GM23338 (cell line): Measurements from ENCODE around the gene FAM9C.

Source experiments
- EZH2 ChIP-seq: fragments of 200-600 bp; sonication (generic); IDR thresholded peaks from one replicate; pipeline ENCODE4 v1.8.0; 2017; ENCODE audit warnings: antibody characterized with exemption, mild to moderate bottlenecking, low read depth; ENCODE audit not compliant: unreplicated experiment
- JUNB ChIP-seq: IDR thresholded peaks from one replicate; pipeline ENCODE4 v1.6.1; 2016; ENCODE audit warnings: antibody characterized with exemption; ENCODE audit not compliant: unreplicated experiment
- POLR2AphosphoS5 ChIP-seq: IDR thresholded peaks from 2 replicates; pipeline ENCODE4 v1.6.1; 2016; ENCODE audit warnings: antibody characterized with exemption, low read depth
- ZNF114 ChIP-seq: fragments of 250-450 bp; sonication (Bioruptor Pico); IDR thresholded peaks from 2 replicates; pipeline ENCODE4 v1.5.0; 2020; ENCODE audit warnings: mild to moderate bottlenecking, moderate library complexity
- TF ChIP-seq, protein P1 (sequence below), 2 experiments: fragments of 200-600 bp in 1 of 2; sonication (generic) in 1 of 2; conservative IDR thresholded peaks; 2 replicates each; pipeline versions ENCODE4 v1.5.1 to v1.6.1; 2016 to 2017; ENCODE audit warnings: antibody characterized with exemption in 2 of 2, low read depth in 2 of 2, mild to moderate bottlenecking in 2 of 2, moderate library complexity in 1 of 2
- TF ChIP-seq, protein P2 (sequence below): IDR thresholded peaks from one replicate; pipeline ENCODE4 v1.6.1; 2018; ENCODE audit warnings: antibody characterized with exemption; ENCODE audit not compliant: unreplicated experiment

DNA sequence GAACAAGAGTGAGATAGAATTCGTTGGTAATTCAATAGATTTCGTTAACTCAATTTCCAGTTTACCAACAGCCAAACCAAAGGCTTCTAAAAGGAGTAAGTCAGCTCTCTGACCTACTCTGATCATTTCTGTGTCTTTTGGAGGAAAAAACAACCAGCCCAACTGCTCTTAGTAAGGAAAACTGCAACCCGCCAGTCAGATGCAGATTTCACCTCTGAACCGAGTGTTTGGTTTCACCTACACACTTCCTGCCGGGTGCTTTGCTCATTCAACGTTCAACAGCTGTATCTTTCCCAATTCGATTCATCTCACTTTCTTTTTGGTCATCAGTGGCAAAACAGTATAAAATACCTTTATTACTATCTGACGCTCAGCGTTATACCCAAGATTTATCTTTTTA, 45.0 kb downstream of the FAM9C start:
- TF ChIP-seq EZH2: no peak
- no peak for TF ChIP-seq POLR2AphosphoS5
- TF ChIP-seq, protein P1, sequence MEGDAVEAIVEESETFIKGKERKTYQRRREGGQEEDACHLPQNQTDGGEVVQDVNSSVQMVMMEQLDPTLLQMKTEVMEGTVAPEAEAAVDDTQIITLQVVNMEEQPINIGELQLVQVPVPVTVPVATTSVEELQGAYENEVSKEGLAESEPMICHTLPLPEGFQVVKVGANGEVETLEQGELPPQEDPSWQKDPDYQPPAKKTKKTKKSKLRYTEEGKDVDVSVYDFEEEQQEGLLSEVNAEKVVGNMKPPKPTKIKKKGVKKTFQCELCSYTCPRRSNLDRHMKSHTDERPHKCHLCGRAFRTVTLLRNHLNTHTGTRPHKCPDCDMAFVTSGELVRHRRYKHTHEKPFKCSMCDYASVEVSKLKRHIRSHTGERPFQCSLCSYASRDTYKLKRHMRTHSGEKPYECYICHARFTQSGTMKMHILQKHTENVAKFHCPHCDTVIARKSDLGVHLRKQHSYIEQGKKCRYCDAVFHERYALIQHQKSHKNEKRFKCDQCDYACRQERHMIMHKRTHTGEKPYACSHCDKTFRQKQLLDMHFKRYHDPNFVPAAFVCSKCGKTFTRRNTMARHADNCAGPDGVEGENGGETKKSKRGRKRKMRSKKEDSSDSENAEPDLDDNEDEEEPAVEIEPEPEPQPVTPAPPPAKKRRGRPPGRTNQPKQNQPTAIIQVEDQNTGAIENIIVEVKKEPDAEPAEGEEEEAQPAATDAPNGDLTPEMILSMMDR (conservative IDR thresholded peaks at IDR 0.05; ENCODE audit: low read depth in 2 of 2): no peak
- TF ChIP-seq, protein P2, sequence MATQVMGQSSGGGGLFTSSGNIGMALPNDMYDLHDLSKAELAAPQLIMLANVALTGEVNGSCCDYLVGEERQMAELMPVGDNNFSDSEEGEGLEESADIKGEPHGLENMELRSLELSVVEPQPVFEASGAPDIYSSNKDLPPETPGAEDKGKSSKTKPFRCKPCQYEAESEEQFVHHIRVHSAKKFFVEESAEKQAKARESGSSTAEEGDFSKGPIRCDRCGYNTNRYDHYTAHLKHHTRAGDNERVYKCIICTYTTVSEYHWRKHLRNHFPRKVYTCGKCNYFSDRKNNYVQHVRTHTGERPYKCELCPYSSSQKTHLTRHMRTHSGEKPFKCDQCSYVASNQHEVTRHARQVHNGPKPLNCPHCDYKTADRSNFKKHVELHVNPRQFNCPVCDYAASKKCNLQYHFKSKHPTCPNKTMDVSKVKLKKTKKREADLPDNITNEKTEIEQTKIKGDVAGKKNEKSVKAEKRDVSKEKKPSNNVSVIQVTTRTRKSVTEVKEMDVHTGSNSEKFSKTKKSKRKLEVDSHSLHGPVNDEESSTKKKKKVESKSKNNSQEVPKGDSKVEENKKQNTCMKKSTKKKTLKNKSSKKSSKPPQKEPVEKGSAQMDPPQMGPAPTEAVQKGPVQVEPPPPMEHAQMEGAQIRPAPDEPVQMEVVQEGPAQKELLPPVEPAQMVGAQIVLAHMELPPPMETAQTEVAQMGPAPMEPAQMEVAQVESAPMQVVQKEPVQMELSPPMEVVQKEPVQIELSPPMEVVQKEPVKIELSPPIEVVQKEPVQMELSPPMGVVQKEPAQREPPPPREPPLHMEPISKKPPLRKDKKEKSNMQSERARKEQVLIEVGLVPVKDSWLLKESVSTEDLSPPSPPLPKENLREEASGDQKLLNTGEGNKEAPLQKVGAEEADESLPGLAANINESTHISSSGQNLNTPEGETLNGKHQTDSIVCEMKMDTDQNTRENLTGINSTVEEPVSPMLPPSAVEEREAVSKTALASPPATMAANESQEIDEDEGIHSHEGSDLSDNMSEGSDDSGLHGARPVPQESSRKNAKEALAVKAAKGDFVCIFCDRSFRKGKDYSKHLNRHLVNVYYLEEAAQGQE: no peak
- no peak for TF ChIP-seq ZNF114 (CRISPR knock-in tag)
- no peak for TF ChIP-seq JUNB
